Naive thymus-derived CD4-positive, alpha-beta T cell (primary cell): ENCODE data around the gene SGTA. TPM values are rescaled to one million over a fixed set of nuclear protein-coding genes. Genes with fewer than 3 reads are reported as not detected.

Source experiments
- ATAC-seq: fragments of 150-1000 bp; cut with Tn5 transposase; 2 replicates; pipeline ENCODE4 v1.10.0; 2021; ENCODE audit warnings: mild to moderate bottlenecking, moderate library complexity
- CTCF ChIA-PET: fragments of 350-600 bp; sonication (Branson Sonifier 250); formaldehyde crosslinking; loops from one replicate; lab custom pipeline; 2021; ENCODE audit warnings: antibody characterized with exemption; lab: Charles Lee
- POLR2A ChIA-PET: fragments of 350-600 bp; sonication (Branson Sonifier 250); formaldehyde crosslinking; loops from one replicate; lab custom pipeline; 2021; ENCODE audit warnings: antibody characterized with exemption, inconsistent platforms; lab: Charles Lee
- DNase-seq, 9 donors: peaks; one replicate each; pipeline versions ENCODE4 v3.0.0 to v3.0.0-alpha.2; 2020 to 2022; ENCODE audit warnings: mixed read lengths in 1 of 9
- H3K27ac ChIP-seq: one replicate; pipeline ENCODE4 v1.7.0; 2013; ENCODE audit warnings: mild to moderate bottlenecking, low read depth, low read length, moderate library complexity
- H3K27me3 ChIP-seq, 2 donors: one replicate each; pipeline ENCODE4 v1.7.0; 2013; ENCODE audit warnings: low read length in 2 of 2, mild to moderate bottlenecking in 2 of 2, moderate library complexity in 2 of 2; ENCODE audit not compliant: control insufficient read depth in 2 of 2, insufficient read depth in 2 of 2
- H3K36me3 ChIP-seq, 3 experiments: 1 replicate in 2 of 3; 2 replicates in 1 of 3; pipeline ENCODE4 v1.7.0; 2013; ENCODE audit warnings: low read length in 3 of 3, mild to moderate bottlenecking in 3 of 3, moderate library complexity in 1 of 3; ENCODE audit not compliant: insufficient read depth in 3 of 3, control insufficient read depth in 2 of 3
- H3K4me1 ChIP-seq, 2 donors: one replicate each; pipeline ENCODE4 v1.7.0; 2013; ENCODE audit warnings: low read length in 2 of 2, mild to moderate bottlenecking in 2 of 2, moderate library complexity in 1 of 2; ENCODE audit not compliant: control insufficient read depth in 2 of 2, insufficient read depth in 2 of 2
- H3K4me3 ChIP-seq: 2 replicates; pipeline ENCODE4 v1.7.0; 2013; ENCODE audit warnings: mild to moderate bottlenecking, low read length
- H3K9me3 ChIP-seq, 3 experiments: 1 replicate in 2 of 3; 2 replicates in 1 of 3; pipeline ENCODE4 v1.7.0; 2013; ENCODE audit warnings: low read length in 3 of 3; ENCODE audit not compliant: control insufficient read depth in 2 of 3
- H3K27ac Mint-ChIP-seq, 9 donors: one replicate each; pipeline ENCODE4 v1.8.0; 2020 to 2022; ENCODE audit warnings: mixed read lengths in 9 of 9, mild to moderate bottlenecking in 8 of 9, moderate library complexity in 5 of 9, inconsistent platforms in 2 of 9
- H3K27me3 Mint-ChIP-seq, 5 donors: one replicate each; pipeline ENCODE4 v1.8.0; 2021 to 2022; ENCODE audit warnings: mixed read lengths in 5 of 5, mild to moderate bottlenecking in 1 of 5
- H3K36me3 Mint-ChIP-seq, 5 donors: one replicate each; pipeline ENCODE4 v1.8.0; 2020 to 2022; ENCODE audit warnings: mixed read lengths in 5 of 5, mild to moderate bottlenecking in 3 of 5, inconsistent platforms in 1 of 5
- H3K4me1 Mint-ChIP-seq, 7 donors: one replicate each; pipeline ENCODE4 v1.8.0; 2020 to 2022; ENCODE audit warnings: mixed read lengths in 7 of 7, mild to moderate bottlenecking in 3 of 7, inconsistent platforms in 1 of 7
- H3K4me3 Mint-ChIP-seq, 10 donors: one replicate each; pipeline ENCODE4 v1.8.0; 2020 to 2022; ENCODE audit warnings: mild to moderate bottlenecking in 10 of 10, mixed read lengths in 10 of 10, moderate library complexity in 6 of 10, inconsistent platforms in 2 of 10
- H3K9me3 Mint-ChIP-seq, 11 donors: one replicate each; pipeline ENCODE4 v1.8.0; 2020 to 2022; ENCODE audit warnings: mixed read lengths in 11 of 11, mild to moderate bottlenecking in 4 of 11, inconsistent platforms in 1 of 11, moderate library complexity in 1 of 11
- intact Hi-C, 2 donors: fragments of 100-400 bp; cut with micrococcal nuclease; formaldehyde crosslinking; loops; one replicate each; pipeline ENCODE4 v1.15.1; 2023
- polyA plus RNA-seq, 2 donors: library from polyadenylated mRNA; unstranded; fragments of 300-500 nt; fragmentation: Illumina TruSeq; gene quantifications; one replicate each; pipeline ENCODE4 v1.2.3, GENCODE V29; 2021
- total RNA-seq, 6 experiments: library from RNA in 5 of 6; stranded (reverse) in 5 of 6; gene quantifications; 1 replicate in 5 of 6; 2 replicates in 1 of 6; pipeline ENCODE4 v1.2.3 and lab custom pipeline; 2021 to 2026

Gene SGTA
- total and polyA plus RNA-seq, 7 experiments from 2014 or later: 25.3 to 47.8 (median 37.9) TPM

GRCh38 chr19:2719920-2720776, 62.9 kb downstream of the SGTA start:
- Histone ChIP-seq H3K36me3 (no peaks in the 10 kb centered on the region), H3K4me3 (no peak overlapping the region), H3K9me3 (peaks cover 0 to 5% (median 0%) of the 10 kb centered on the region in 3 experiments), H3K27ac (no peak overlapping the region), H3K27me3 (peaks cover 0 to 19% of the 10 kb centered on the region in 2 donors), H3K4me1 (peaks cover 0 to 8% of the 10 kb centered on the region in 2 donors)
- H3K9me3 Mint-ChIP-seq: peaks cover 0 to 9% (median 8%) of the 10 kb centered on the region in 11 donors
- no peak overlapping the region for H3K27ac Mint-ChIP-seq
- ChIA-PET CTCF (no interaction called here), POLR2A (no interaction called here)
- DNase-seq (no peak), ATAC-seq (no peak)
- peaks cover 0 to 14% (median 4%) of the 10 kb centered on the region in 7 donors for H3K4me1 Mint-ChIP-seq
- intact Hi-C loops: no loop called here
- peak overlapping the region in 9 of 10 donors; percentile 23 to 74 (median 72) for H3K4me3 Mint-ChIP-seq
- H3K27me3 Mint-ChIP-seq: peaks cover 13 to 29% (median 18%) of the 10 kb centered on the region in 5 donors
- H3K36me3 Mint-ChIP-seq: peaks cover 0 to 5% (median 2%) of the 10 kb centered on the region in 5 donors

DNA sequence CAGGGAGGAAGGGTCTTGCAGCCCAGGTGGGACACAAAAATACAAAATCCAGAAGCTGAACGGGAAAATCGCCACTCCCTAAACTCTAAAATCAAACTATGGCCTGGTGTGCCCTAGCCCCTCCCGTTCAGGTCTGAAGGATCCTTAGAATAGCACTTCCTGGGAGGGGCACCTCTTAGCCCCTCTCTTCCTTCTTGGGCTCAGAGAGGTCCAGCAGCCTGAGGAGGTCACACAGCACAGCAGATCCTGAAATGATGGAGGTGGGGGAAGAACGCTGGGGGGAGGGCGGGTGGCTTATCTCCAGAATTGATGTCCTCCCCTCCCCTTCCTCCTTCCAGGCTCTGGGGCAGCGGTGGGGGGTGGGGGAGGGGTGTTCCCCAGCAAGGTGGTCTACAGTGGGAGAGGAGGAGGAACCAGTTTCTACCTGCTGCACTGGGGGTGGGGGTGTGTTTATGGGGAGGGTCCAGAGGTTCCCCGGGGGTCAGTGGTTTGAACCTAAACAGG, 63.8 kb downstream of the SGTA start:
- intact Hi-C loops: no loop called here
- CTCF ChIA-PET: no interaction called here
- H3K4me3 Mint-ChIP-seq: peak overlapping the region in 7 of 10 donors; percentile 17 to 74 (median 72)

GRCh38 chr19:2717638-2718541, 65.2 kb downstream of the SGTA start:
- H3K27ac Mint-ChIP-seq: no peak overlapping the region
- Histone ChIP-seq H3K4me1 (peaks cover 0 to 8% of the 10 kb centered on the region in 2 donors), H3K4me3 (no peak overlapping the region), H3K27ac (no peak overlapping the region), H3K27me3 (peaks cover 0 to 19% of the 10 kb centered on the region in 2 donors), H3K9me3 (peaks cover 0 to 7% (median 0%) of the 10 kb centered on the region in 3 experiments), H3K36me3 (no peaks in the 10 kb centered on the region)
- peaks cover 0 to 5% (median 2%) of the 10 kb centered on the region in 5 donors for H3K36me3 Mint-ChIP-seq
- peaks cover 0 to 10% (median 4%) of the 10 kb centered on the region in 7 donors for H3K4me1 Mint-ChIP-seq
- POLR2A ChIA-PET: no interaction called here
- peaks cover 5 to 25% (median 12%) of the 10 kb centered on the region in 5 donors for H3K27me3 Mint-ChIP-seq
- intact Hi-C loops: no loop called here
- ATAC-seq: no peak
- H3K4me3 Mint-ChIP-seq: no peak overlapping the region
- peaks cover 0 to 11% (median 10%) of the 10 kb centered on the region in 11 donors for H3K9me3 Mint-ChIP-seq
- DNase-seq: no peak
- CTCF ChIA-PET: interaction anchor here (0.6 kb wide), 1 partner anchor 1273 kb away, joined by 3 read pairs; no protein-coding TSS in a partner anchor

More for the DNA sequence above, 63.8 kb downstream of the SGTA start:
- POLR2A ChIA-PET: no interaction called here
- ATAC-seq (no peak), DNase-seq (no peak)
- H3K27me3 Mint-ChIP-seq: peaks cover 9 to 27% (median 15%) of the 10 kb centered on the region in 5 donors
- Histone ChIP-seq H3K4me1 (peaks cover 0 to 8% of the 10 kb centered on the region in 2 donors), H3K27ac (no peak overlapping the region), H3K9me3 (peaks cover 0 to 7% (median 0%) of the 10 kb centered on the region in 3 experiments), H3K36me3 (no peaks in the 10 kb centered on the region), H3K27me3 (peaks cover 0 to 19% of the 10 kb centered on the region in 2 donors), H3K4me3 (no peak overlapping the region)
- no peak overlapping the region for H3K27ac Mint-ChIP-seq
- peaks cover 0 to 12% (median 4%) of the 10 kb centered on the region in 7 donors for H3K4me1 Mint-ChIP-seq
- peaks cover 0 to 11% (median 10%) of the 10 kb centered on the region in 11 donors for H3K9me3 Mint-ChIP-seq
- peaks cover 0 to 5% (median 2%) of the 10 kb centered on the region in 5 donors for H3K36me3 Mint-ChIP-seq

DNA sequence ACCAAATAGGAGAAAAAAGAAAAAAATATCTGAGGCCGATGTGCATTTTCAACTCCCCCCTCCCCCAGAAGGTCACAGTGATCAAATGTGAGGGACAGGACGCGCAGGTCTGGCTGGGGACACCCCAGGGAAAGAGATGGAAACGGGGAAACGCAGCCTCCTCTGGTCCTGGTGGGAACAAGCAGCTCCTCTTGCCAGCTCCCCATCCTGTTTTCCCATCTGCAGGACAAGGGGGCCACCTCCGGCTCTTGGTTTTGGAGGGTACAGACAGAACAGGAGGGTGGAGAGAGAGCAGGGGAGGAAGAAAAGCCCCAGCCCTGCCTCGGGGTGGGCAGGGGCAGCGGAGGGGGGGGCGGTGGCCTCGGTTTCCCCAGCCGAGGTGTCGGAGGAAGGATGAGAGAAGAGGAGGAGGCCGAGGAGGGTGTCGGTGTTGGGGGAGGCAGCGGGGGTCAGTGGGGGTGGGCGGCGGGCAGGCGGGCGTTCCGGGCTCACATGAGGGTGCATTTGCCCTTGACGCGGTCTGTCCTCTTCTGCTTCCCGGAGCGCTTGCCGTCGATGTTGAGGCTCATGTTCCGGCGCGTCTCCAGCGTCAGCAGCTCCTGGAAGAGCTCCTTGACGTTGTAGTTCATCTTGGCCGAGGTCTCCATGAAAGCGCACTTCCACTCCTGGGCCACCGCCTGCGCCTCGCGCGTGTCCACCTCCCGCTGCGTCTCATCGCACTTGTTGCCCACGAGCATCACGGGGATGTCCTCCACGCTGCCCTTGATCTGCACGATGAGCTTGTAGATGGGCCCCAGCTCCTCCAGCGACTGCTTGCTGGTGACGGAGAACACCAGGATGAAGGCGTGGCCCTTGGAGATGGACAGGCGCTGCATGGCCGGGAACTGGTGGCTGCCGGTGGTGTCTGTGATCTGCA, 66.1 kb downstream of the SGTA start:
- H3K27me3 Mint-ChIP-seq: peaks cover 5 to 18% (median 12%) of the 10 kb centered on the region in 5 donors
- H3K27ac Mint-ChIP-seq: no peak overlapping the region
- peaks cover 0 to 10% (median 4%) of the 10 kb centered on the region in 7 donors for H3K4me1 Mint-ChIP-seq
- H3K9me3 ChIP-seq: peaks cover 0 to 7% (median 0%) of the 10 kb centered on the region in 3 experiments
- DNase-seq: no peak
- no peak overlapping the region for H3K27ac ChIP-seq
- peaks cover 0 to 15% of the 10 kb centered on the region in 2 donors for H3K27me3 ChIP-seq
- no peaks in the 10 kb centered on the region for H3K36me3 ChIP-seq
- peaks cover 0 to 11% (median 10%) of the 10 kb centered on the region in 11 donors for H3K9me3 Mint-ChIP-seq
- CTCF ChIA-PET: interaction anchor here (0.6 kb wide), 1 partner anchor 1272 kb away, joined by 3 read pairs; no protein-coding TSS in a partner anchor
- peaks cover 0 to 5% (median 2%) of the 10 kb centered on the region in 5 donors for H3K36me3 Mint-ChIP-seq
- intact Hi-C loops: no loop called here
- no peak overlapping the region for H3K4me3 ChIP-seq
- no peak overlapping the region for H3K4me3 Mint-ChIP-seq
- POLR2A ChIA-PET: no interaction called here
- ATAC-seq: no peak
- H3K4me1 ChIP-seq: peaks cover 0 to 8% of the 10 kb centered on the region in 2 donors

DNA sequence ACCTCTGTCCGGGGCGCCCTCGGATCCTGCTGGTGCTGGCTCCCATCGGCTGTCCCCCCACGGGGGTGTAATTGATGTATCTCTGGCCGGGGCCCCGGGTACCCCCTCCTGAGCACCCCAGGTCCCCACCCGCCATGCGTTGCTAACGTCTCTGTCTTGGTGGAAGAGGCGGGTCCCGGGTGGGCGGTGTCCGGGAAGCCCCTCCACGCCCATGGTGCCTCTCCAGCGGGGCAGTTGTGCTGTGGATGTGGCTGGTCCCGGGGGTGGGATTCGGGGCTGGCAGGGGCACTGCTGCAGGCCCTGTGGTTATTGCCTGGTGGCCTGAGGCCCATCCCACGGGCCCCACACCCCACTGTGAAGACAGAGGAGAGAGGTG, 66.8 kb downstream of the SGTA start:
- Histone ChIP-seq H3K9me3 (peaks cover 0 to 7% (median 0%) of the 10 kb centered on the region in 3 experiments), H3K4me3 (no peak overlapping the region), H3K4me1 (peaks cover 0 to 8% of the 10 kb centered on the region in 2 donors), H3K27me3 (peaks cover 0 to 10% of the 10 kb centered on the region in 2 donors), H3K27ac (no peak overlapping the region), H3K36me3 (no peaks in the 10 kb centered on the region)
- ChIA-PET CTCF (no interaction called here), POLR2A (no interaction called here)
- H3K4me1 Mint-ChIP-seq: peaks cover 3 to 11% (median 5%) of the 10 kb centered on the region in 7 donors
- ATAC-seq (no peak), DNase-seq (no peak)
- H3K9me3 Mint-ChIP-seq: peaks cover 0 to 11% (median 10%) of the 10 kb centered on the region in 11 donors
- no peak overlapping the region for H3K27ac Mint-ChIP-seq
- intact Hi-C loops: no loop called here
- no peak overlapping the region for H3K4me3 Mint-ChIP-seq
- peaks cover 0 to 5% (median 2%) of the 10 kb centered on the region in 5 donors for H3K36me3 Mint-ChIP-seq
- H3K27me3 Mint-ChIP-seq: peaks cover 5 to 14% (median 10%) of the 10 kb centered on the region in 5 donors
